ENCODE results near the gene TBC1D8. TPM values are rescaled to one million over a fixed set of nuclear protein-coding genes. Genes with fewer than 3 reads are reported as not detected.

The TBC1D8 gene
- total and polyA plus RNA-seq, 4 donors: 10.4 to 38.6 (median 13.4) TPM

GRCh38 chr2:100997509-100998234 is 153.5 kb downstream of the TBC1D8 start:
- WGBS: 83% methylated on average over 5 of the region's 5 CpGs
- Histone ChIP-seq H3K36me3 (ENCODE audit: control insufficient read depth in 4 of 4, insufficient read depth in 3 of 4, low read depth in 1 of 4, low read length in 3 of 4) (peaks cover 0 to 2% (median 0%) of the 10 kb centered on the region in 4 donors), H3K9me3 (ENCODE audit: control insufficient read depth in 4 of 4, low read length in 3 of 4) (no peaks in the 10 kb centered on the region), H3K27me3 (ENCODE audit: control insufficient read depth in 4 of 4, insufficient read depth in 4 of 4, low read length in 3 of 4) (no peaks in the 10 kb centered on the region), H3K27ac (ENCODE audit: low read depth in 1 of 2, low read length in 2 of 2) (peak overlapping the region; percentile 84 to 87), H3K4me1 (ENCODE audit: control insufficient read depth in 4 of 4, insufficient read depth in 4 of 4, low read length in 3 of 4) (peaks cover 0 to 27% (median 19%) of the 10 kb centered on the region in 4 donors), H3K9ac (ENCODE audit: low read depth in 1 of 2, low read length in 2 of 2) (peak overlapping the region; percentile 58 to 66), H3K4me3 (ENCODE audit: low read depth in 1 of 3, low read length in 3 of 3) (no peak overlapping the region)
- no peak for DNase-seq (ENCODE audit: low spot score)
- TF ChIP-seq, protein P1, sequence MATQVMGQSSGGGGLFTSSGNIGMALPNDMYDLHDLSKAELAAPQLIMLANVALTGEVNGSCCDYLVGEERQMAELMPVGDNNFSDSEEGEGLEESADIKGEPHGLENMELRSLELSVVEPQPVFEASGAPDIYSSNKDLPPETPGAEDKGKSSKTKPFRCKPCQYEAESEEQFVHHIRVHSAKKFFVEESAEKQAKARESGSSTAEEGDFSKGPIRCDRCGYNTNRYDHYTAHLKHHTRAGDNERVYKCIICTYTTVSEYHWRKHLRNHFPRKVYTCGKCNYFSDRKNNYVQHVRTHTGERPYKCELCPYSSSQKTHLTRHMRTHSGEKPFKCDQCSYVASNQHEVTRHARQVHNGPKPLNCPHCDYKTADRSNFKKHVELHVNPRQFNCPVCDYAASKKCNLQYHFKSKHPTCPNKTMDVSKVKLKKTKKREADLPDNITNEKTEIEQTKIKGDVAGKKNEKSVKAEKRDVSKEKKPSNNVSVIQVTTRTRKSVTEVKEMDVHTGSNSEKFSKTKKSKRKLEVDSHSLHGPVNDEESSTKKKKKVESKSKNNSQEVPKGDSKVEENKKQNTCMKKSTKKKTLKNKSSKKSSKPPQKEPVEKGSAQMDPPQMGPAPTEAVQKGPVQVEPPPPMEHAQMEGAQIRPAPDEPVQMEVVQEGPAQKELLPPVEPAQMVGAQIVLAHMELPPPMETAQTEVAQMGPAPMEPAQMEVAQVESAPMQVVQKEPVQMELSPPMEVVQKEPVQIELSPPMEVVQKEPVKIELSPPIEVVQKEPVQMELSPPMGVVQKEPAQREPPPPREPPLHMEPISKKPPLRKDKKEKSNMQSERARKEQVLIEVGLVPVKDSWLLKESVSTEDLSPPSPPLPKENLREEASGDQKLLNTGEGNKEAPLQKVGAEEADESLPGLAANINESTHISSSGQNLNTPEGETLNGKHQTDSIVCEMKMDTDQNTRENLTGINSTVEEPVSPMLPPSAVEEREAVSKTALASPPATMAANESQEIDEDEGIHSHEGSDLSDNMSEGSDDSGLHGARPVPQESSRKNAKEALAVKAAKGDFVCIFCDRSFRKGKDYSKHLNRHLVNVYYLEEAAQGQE (IDR thresholded peaks at IDR 0.05): no peak
- TF ChIP-seq HNF4A (conservative IDR thresholded peaks at IDR 0.05): peak; percentile 59 to 69

DNA sequence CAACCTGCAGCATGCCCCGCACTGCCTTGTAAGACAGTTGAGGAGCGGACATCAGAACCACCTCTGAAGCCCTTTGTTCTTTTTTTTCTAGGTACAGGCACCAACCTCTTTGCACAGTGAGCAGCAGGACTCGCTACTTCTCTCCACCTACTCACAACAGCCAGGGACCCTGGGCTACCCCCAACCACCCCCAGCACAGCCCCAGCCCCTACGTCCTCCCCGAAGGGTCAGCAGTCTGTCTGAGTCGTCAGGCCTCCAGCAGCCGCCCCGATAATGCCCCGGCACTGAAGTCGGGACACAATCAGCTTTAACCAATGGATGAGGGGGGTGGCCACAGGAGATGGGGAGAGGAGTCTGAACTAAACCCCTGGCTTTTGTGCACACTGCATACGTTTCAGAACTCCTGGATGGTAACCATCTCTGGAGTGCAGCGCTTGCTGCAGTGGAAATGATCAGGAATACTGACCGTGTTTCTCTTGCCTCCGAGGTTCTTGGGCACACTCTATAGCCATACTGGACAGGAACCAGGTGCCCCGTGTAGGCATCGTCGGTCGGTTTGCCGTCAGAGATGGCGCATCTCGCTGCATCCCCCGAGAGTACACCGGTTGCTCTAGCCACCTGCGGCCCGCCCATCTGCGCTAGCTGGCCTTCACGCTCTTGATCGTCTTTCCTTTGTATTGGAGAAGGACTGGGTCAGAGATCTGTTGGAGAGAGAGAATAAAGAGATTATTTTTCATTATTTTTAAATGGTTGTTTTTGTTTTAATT is 155.7 kb downstream of the TBC1D8 start:
- TF ChIP-seq GABPA (IDR thresholded peaks at IDR 0.05 in 1 of 2, conservative IDR thresholded peaks at IDR 0.05 in 1 of 2): no peak
- TF ChIP-seq YY1 (IDR thresholded peaks at IDR 0.05): no peak
- H3K36me3 ChIP-seq (ENCODE audit: control insufficient read depth in 4 of 4, insufficient read depth in 3 of 4, low read depth in 1 of 4, low read length in 3 of 4): peaks cover 0 to 3% (median under 1%) of the 10 kb centered on the region in 4 donors
- 95% methylated on average over 28 of the region's 28 CpGs for WGBS

GRCh38 chr2:100993294-100993693 is 157.9 kb downstream of the TBC1D8 start:
- TF ChIP-seq FOXA2 (IDR thresholded peaks at IDR 0.05) (no peak), JUND (IDR thresholded peaks at IDR 0.05) (no peak), EGR1 (IDR thresholded peaks at IDR 0.05; ENCODE audit: low read depth in 2 of 2) (no peak), RAD21 (IDR thresholded peaks at IDR 0.05) (no peak), GABPA (IDR thresholded peaks at IDR 0.05 in 1 of 2, conservative IDR thresholded peaks at IDR 0.05 in 1 of 2) (no peak), NR2F2 (IDR thresholded peaks at IDR 0.05) (no peak), RXRA (IDR thresholded peaks at IDR 0.05) (no peak), YY1 (IDR thresholded peaks at IDR 0.05) (no peak), ATF3 (IDR thresholded peaks at IDR 0.05) (no peak), FOXA1 (IDR thresholded peaks at IDR 0.05) (no peak)
- TF ChIP-seq, protein P2, sequence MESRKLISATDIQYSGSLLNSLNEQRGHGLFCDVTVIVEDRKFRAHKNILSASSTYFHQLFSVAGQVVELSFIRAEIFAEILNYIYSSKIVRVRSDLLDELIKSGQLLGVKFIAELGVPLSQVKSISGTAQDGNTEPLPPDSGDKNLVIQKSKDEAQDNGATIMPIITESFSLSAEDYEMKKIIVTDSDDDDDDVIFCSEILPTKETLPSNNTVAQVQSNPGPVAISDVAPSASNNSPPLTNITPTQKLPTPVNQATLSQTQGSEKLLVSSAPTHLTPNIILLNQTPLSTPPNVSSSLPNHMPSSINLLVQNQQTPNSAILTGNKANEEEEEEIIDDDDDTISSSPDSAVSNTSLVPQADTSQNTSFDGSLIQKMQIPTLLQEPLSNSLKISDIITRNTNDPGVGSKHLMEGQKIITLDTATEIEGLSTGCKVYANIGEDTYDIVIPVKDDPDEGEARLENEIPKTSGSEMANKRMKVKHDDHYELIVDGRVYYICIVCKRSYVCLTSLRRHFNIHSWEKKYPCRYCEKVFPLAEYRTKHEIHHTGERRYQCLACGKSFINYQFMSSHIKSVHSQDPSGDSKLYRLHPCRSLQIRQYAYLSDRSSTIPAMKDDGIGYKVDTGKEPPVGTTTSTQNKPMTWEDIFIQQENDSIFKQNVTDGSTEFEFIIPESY (IDR thresholded peaks at IDR 0.05): no peak
- peaks cover 0 to 21% (median 16%) of the 10 kb centered on the region in 4 donors for H3K4me1 ChIP-seq (ENCODE audit: control insufficient read depth in 4 of 4, insufficient read depth in 4 of 4, low read length in 3 of 4)
- no peaks in the 10 kb centered on the region for H3K9me3 ChIP-seq (ENCODE audit: control insufficient read depth in 4 of 4, low read length in 3 of 4)
- H3K9ac ChIP-seq (ENCODE audit: low read depth in 1 of 2, low read length in 2 of 2): no peak overlapping the region
- H3K27ac ChIP-seq (ENCODE audit: low read depth in 1 of 2, low read length in 2 of 2): no peak overlapping the region
- H3K4me3 ChIP-seq (ENCODE audit: low read depth in 1 of 3, low read length in 3 of 3): no peak overlapping the region
- DNase-seq (ENCODE audit: low spot score): no peak
- no peaks in the 10 kb centered on the region for H3K27me3 ChIP-seq (ENCODE audit: control insufficient read depth in 4 of 4, insufficient read depth in 4 of 4, low read length in 3 of 4)
- peaks cover 0 to 6% (median under 1%) of the 10 kb centered on the region in 4 donors for H3K36me3 ChIP-seq (ENCODE audit: control insufficient read depth in 4 of 4, insufficient read depth in 3 of 4, low read depth in 1 of 4, low read length in 3 of 4)
- WGBS: 97% methylated on average over 17 of the region's 17 CpGs

More for the DNA sequence above, 155.7 kb downstream of the TBC1D8 start:
- no peak for DNase-seq (ENCODE audit: low spot score)
- H3K4me1 ChIP-seq (ENCODE audit: control insufficient read depth in 4 of 4, insufficient read depth in 4 of 4, low read length in 3 of 4): peaks cover 0 to 21% (median 19%) of the 10 kb centered on the region in 4 donors
- no peaks in the 10 kb centered on the region for H3K9me3 ChIP-seq (ENCODE audit: control insufficient read depth in 4 of 4, low read length in 3 of 4)
- H3K9ac ChIP-seq (ENCODE audit: low read depth in 1 of 2, low read length in 2 of 2): no peak overlapping the region
- no peak overlapping the region for H3K4me3 ChIP-seq (ENCODE audit: low read depth in 1 of 3, low read length in 3 of 3)
- H3K27me3 ChIP-seq (ENCODE audit: control insufficient read depth in 4 of 4, insufficient read depth in 4 of 4, low read length in 3 of 4): no peaks in the 10 kb centered on the region
- peak overlapping the region; percentile 59 to 60 for H3K27ac ChIP-seq (ENCODE audit: low read depth in 1 of 2, low read length in 2 of 2)
